ENCODE data around the gene AKAP13.

Gene AKAP13

GRCh38 chr15:85604194-85604593 lies 223.8 kb downstream of the AKAP13 start:
- DNase-seq = no peak

- DNase-seq = no peak
Measured at GRCh38 chr15:85606738-85607137, 226.3 kb downstream of the AKAP13 start.

- no peak for DNase-seq
Measured at GRCh38 chr15:85607141-85607806, 226.9 kb downstream of the AKAP13 start.

DNA sequence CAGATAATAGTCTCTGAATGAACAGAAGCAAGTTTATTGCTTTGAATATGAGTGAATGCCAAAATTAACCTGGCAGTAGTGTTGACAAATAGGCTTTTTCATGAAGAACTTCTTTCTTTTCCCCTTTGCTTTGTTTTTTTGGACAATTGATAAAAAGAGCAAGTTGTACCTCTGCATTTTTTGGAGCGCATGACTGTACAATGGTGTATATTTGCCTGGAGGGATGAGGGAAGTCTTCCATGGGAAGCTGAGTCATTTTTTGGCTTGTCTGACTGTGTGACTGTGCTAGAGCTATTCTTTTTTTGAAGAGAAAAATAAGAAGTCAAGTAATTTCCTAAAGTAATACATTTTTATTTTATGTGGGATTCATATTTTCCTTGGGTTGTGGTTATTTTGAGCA lies 227.4 kb downstream of the AKAP13 start:
- no peak for DNase-seq

DNA sequence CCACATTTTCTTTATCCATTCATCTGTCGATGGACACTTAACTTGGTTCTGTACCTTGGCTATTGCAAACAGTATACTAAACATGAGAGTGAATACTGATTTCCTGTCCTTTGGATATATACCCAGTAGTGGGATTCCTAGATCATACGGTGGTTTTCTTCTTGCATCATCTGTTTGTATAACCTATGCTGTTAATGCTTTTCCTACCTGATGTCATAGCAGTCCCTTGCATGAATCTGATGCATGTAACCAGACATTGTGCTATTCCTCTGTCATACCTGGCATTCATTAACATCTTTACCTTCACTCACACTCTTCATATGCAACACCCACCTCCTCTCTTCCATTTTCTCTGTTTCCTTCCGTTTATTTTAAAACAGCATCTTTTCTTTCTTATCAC lies 229.1 kb downstream of the AKAP13 start:
- no peak for DNase-seq

DNA sequence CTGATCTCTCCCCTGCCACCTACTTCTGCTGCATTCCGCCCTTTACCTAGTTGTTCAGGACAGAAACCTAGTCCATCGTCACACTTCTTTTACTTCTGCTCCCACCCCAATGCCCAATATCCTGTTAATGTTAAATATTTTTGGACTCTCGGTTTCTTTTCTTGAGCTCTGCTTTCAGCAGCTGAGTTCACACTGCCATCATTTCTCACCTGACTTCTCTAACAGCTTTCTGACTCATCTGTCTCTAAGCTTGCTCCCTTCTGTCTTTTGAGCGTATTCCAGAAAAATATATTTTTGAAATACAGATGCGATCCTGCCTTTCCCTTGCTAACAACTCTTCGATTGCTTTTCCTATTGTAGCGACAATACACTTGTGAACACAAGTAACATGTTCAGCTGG lies 231.0 kb downstream of the AKAP13 start:
- no peak for DNase-seq

DNA sequence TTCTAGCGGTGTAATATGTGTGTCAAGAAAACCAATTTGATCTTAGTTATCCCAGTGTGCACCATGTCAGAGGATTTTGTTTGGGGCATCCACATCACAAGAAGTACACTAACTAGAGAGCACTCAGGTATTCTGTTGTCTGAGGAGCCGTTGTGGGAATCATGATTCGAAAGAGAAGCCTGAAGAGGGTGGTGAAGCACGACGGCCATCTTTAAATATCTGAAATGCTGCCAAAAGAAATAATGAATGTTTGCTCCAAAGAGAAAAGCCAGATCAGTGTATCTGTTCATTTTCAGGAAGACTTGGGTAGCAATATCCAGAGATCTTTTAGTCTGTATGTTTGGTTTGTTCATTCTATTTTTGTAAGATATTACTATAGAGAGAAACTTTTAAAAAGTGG lies 233.7 kb downstream of the AKAP13 start:
- no peak for DNase-seq

- DNase-seq = no peak
Measured at GRCh38 chr15:85615930-85616329, 235.5 kb downstream of the AKAP13 start.

DNA sequence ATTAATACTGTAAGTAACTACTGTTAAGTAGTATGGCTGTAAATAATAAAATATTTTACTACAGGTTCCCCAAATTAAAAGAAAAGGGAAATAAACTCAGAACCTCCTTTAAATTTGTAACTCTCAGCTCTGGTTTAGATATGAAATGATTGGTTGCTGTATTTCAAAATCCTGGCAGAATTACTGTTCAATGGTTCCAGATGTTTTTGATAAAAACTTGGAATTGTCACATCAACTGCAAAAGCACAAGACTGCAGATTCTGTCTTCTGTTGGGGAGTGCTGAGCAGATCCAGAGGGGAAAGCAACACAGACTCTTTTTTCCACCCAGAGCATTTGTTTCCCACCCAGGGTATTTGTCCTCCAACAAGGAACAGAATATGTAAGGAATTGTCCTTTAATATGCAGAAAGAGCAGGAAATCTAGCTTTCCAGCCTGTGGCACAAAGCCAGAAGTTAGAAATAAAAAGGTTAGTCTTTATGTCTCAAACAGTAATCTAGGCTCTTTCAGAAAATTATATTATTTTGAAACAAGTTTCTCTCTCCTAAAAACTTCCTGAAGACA lies 236.2 kb downstream of the AKAP13 start:
- no peak for DNase-seq

- DNase-seq = no peak
Measured at GRCh38 chr15:85618228-85618505, 237.8 kb downstream of the AKAP13 start.

- no peak for DNase-seq
Measured at GRCh38 chr15:85618956-85619491, 238.6 kb downstream of the AKAP13 start.

- DNase-seq = no peak
Measured at GRCh38 chr15:85619992-85620689, 239.7 kb downstream of the AKAP13 start.

GRCh38 chr15:85620690-85621049 lies 240.3 kb downstream of the AKAP13 start:
- no peak for DNase-seq

- no peak for DNase-seq
Measured at GRCh38 chr15:85621094-85621493, 240.7 kb downstream of the AKAP13 start.

DNA sequence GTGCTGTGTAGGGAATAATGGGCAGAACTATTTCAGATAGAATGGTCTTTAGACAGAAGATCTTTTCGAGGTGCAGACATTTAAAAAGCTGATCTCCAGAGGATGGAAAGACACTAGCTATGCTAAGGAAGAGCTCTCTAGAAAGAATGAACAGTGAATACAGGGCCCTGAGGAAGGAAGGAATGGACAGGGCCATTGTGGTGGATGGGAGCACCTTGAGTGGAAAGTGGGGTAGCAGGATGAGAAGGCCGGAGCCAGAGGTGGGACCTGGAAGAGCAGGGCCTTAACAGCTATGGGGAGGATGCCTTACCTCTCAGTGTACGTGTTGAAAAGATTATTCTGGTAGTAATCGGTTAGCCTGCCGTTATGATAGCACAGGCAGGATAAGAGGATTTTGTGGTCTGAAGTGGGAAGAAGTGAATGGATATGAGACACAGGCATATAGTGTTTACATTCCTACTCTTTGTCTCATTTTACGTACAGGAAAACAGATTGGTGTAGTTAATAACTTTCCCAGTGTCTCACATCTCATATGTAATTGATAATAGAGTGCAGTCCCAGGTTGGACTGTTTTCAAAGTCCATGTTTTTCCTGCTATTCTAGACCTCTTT lies 241.9 kb downstream of the AKAP13 start:
- DNase-seq = no peak

DNA sequence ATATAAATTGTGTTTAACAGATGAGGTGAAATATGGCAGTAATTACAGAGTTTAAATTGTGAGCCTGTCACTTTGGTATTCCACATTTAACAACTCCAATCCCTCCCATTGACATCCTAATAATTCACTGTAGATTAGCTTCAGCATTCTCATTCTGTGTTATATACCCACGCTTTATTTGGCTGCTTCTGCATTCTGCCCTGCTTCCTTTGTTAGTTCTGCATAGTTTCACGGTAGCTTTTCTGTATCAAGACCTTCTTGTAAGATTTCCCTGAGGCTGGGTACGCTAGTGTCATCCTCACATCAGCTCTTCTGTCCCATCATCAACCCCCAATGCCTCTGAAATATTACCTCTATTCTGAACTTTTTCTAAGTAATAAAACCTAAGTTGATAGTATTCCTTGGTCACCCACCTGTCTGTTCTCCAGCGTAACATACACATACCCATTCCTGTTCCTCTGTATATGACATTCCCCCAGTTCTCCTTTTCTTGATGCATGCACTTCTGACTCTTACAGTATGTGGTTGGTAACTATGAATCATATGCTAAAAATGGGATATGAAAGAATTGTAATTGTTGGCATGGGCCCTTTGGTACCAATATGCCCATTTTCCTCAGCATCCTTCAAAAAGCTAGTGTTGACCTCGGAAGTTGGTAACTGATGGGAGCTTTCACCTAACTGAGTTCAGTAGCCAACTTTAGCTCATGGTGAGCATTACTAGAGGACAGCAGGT lies 243.1 kb downstream of the AKAP13 start:
- DNase-seq = no peak

DNA sequence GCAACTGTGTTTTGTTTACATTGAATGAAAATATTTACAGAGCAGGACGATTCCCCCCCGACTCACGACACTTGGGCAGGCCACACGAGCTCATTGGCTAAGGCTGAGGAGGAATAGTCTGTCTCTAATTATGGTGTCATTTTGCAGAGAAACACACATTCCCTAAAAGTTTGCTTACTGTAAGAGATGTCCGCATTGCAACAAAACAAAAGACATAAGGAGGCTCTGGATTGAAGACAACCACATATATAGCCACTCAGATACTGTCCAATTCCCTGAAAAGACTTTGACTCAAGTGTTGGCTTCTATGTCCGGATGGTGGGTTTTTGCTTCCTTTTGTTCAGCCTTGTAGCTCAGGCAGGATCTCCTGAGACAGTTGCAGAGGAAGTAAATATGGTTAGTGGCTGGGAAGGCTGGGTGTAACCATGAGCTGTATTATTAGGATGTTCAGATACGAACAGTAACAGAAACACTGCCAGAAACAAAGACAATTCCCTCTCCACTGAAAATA lies 243.9 kb downstream of the AKAP13 start:
- no peak for DNase-seq

DNA sequence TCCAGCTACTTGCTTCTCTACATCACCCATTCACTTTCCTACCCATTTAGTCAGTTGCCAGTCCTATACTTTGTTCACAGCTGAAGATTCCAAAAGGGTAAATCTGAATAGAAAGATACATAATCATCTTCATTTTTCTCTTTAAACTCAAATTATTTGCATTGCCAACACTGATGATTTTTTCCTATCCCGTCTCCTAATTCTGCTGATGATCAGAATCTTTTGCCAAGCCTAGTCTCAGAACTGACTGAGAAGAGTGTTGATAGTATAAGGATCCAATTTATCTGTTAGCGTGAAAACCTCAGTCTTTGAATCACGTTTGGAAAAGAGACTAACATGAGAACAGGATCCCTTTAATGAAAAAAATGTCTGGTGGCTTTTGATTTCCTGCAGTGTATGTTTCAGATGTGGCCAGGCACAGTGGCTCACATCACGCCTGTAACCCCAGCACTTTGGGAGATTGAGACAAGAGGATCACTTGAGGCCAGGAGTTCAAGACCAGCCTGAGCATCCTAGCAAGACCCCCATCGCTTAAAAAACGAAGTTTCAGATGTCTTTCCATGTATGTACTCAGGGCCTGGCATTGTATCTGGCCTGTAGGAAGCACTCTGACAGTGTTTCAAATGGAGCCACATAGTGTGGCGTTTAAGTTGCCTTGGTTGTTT lies 244.9 kb downstream of the AKAP13 start:
- DNase-seq = no peak

- DNase-seq = no peak
Measured at GRCh38 chr15:85625856-85626255, 245.5 kb downstream of the AKAP13 start.

GRCh38 chr15:85627213-85627935 lies 247.0 kb downstream of the AKAP13 start:
- DNase-seq = no peak

DNA sequence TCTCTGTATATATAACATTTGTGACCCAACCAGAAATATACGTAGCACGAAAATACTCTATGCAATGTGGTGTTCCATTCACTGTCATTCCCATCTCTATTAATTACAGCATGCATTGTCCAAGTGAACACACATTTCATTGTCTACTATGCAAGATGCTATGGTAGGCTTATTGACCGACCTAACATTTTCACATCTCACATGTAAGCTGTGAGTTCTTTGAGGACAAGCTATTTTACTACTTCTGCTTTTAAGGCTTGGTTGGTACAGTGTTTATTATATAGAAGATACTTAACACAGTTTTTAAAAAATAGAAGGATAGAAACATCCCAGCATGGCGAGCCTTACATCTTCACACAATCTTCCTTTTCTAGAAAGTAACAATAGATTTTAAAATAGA lies 249.9 kb downstream of the AKAP13 start:
- DNase-seq = no peak

DNA sequence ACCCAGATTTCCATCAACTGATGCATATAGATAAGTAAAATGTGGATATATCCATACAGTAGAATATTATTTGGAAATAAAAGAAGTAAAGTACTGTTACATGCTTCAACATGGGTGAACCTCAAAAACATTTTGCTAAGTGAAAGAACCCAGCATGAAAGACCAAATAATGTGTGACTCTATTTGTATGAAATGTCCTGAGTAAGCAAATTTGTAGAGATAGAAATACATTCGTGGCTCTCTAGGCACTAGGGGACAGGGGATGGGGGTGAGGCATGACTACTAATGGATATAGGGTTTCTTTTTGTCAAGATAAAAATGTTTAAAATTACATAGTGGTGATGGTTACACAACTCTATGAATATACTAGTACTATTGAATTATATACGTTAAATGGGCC lies 250.6 kb downstream of the AKAP13 start:
- no peak for DNase-seq

Data from NCI-H2171 treated with DMSO at 0.1 percent for 48 hours (cell line).